ENCODE data around the gene CROT.
A peak's percentile ranks its signal among the peaks of the same experiment; 100 is the strongest.
"Not testable (repeated sequence)": the region's sequence is repeated elsewhere in the genome, so short reads cannot be mapped to it uniquely, and the experiment has no call there.

CROT gene, protein sequence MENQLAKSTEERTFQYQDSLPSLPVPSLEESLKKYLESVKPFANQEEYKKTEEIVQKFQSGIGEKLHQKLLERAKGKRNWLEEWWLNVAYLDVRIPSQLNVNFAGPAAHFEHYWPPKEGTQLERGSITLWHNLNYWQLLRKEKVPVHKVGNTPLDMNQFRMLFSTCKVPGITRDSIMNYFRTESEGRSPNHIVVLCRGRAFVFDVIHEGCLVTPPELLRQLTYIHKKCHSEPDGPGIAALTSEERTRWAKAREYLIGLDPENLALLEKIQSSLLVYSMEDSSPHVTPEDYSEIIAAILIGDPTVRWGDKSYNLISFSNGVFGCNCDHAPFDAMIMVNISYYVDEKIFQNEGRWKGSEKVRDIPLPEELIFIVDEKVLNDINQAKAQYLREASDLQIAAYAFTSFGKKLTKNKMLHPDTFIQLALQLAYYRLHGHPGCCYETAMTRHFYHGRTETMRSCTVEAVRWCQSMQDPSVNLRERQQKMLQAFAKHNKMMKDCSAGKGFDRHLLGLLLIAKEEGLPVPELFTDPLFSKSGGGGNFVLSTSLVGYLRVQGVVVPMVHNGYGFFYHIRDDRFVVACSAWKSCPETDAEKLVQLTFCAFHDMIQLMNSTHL

DNA sequence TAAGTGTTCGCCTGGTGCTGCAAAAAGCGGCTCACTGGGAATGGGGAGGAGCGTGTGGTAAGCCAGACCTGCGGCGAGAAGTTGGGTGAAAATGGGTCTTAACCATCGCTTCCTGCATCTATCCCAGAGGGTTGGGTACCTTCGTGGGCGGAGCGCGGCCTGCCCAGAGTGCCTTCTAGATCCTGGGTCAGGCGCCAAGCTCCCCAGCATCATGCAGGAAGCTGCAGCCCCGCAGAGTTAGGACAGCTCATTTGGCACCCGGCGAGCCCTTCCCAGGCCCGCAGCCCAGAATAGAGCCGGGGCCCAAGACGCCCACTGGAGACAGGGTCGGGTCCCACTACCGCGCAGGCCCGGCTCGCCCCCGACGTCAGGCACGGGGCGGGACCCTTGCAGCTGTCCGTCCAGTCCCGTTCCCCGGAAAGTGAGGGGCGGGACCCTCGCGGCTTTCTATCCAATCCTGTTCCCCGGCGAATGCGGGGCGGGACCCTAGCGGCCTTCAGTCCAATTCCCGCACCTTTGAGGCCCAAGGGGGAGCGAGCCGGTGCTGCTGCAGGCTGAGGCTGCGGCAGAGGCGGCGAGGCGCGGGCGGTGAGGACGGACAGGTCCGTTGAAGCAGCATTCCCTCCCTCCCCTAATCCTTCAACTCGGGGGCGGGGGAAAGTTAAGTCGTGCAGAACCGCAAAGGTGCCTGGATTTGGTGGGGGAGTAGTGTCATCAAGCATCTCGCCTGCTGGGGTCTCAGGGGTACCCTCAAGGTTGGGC is at the start of gene CROT:
TSS of gene CROT (plus strand) at position 499 of the 762 bp plus-strand sequence. CDS start 3,405 bp downstream, outside the sequence.
- peak; percentile 65 for DNase-seq (ENCODE audit: low read depth, low spot score)

DNA sequence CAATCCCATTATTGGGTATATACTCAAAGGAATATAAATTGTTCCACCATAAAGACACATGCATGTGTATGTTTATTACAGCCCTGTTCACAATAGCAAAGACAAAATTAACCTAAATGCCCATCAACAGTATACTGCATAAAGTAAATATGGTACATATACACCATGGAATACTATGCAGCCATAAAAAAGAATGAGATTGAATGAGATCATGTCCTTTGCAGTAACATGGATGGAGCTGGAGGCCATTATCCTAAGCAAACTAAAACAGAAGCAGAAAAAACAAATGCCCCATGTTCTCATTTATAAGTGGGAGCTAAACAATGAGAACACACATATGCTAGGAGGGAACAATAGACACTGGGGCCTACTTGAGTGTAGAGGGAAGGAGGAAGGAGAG is 44.7 kb upstream of the CROT start:
- no peak for DNase-seq (ENCODE audit: low read depth, low spot score)

DNA sequence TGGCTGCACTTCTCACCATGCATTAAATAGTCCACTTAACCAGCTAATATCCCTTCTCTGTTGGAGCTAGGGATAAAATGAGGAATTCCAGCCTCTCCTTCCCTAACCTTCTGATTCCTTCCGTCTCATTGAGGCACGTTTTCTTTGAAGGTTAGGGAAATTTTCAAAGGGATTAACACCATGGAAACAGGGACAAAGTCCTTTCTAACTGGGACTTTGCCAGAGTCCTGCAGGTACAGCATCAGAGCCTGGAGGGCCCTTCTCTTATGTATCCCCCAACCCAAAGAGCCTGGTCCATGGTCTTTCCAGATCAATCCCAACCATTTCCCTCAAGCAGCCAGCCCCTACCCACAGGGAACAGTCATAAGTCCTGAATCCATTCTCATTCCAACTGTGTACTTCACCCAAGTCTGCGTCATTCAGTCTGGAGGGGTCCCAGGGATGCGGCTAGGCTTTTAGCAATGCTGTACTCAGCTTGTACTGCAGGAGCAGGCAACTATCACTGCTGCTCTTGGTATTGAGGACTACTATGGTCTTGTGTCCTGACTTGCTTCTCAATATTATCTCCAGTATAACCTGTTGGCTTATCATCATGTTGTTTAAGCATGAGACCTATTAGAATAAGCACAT is 34.6 kb upstream of the CROT start:
- DNase-seq (ENCODE audit: low read depth, low spot score) = no peak

DNA sequence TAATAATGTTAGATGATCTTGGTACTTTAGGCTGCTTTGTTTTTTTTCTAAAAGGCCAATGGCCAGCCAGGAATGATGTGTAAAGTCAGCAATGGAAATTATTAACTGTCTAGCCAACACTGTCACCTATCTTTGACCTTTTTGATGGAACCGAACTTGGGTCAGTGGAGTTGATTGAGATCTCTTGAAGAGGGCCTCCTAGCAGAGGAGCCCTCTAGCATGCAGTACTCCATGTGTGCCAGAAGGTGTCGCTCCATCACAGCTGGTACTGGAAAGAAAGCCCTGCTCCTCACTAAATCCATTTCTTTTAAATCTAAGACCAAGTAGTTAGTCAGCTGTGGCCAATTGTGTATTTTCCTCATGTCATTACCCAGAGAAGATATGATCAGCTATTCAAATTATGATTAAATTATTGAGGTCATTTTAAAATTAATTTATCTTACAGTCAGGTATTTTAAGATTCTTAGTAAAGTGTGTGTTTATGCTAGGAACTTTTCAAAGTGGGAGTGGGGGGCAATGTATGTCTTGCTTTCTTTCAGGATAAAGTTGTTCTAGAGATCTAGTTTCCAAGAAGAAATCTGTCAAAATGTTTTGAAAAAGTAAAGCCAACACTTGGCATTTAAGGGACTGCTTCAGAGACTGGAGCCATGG is 33.1 kb upstream of the CROT start:
- no peak for DNase-seq (ENCODE audit: low read depth, low spot score)

DNA sequence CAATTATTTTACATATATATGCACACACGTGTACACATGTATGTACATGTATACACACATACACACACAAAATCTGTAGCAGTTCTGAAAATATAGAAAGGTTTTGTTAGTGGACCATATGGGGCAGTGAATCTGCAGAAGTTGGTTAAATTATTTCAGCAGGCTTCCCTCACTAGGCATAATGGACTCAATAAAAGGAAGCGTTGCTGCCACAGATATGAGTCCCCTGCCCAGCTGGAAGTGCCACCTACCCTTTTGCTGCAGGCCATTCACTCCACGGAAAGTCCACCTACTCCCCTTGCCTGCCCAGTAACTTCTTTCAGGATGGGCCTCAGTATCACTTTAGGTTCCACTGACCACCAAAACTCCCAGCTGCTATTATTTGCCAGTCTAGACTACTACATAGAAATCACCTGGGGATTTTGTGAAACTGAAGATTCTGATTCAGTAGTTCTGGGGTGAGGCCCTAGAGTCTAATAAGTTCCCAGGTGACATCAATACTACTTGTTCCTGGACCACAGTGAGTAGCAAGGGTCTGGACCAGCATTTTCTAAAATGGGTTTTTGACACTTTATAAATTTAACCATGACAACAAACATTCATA is 29.3 kb upstream of the CROT start:
- no peak for DNase-seq (ENCODE audit: low read depth, low spot score)

DNA sequence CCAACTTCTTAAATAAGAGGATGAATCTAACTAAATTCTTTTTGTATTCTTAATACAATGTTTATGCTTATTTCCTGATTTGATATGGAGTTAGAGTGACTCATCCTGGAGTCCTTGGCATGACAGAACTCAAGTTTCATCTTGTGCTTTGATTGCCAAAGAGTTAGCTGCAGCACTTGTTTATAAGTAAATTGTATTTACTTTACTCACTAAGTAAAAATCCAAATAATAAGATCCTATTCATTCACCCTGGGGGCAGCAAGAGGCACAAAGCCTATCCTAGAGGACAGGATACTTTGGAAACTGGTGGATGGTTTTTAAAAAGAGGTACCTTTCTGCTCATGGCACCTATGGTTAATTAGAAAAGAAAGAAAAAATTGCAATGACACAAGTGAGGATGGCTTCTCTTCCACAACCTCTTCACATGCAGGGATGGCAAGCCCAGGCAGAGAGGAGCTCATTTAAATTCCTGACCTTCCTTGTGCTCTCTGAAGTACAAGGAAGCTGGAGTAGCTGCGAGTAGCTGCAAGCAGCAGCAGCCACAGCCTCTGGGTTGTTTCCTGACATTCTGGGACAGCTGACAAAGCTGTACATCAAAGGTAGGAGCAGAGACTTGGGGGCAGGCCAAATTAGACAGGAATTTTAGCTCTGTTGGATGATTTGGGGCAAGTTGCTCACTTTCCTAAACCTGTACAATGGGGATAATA is 28.5 kb upstream of the CROT start:
- DNase-seq (ENCODE audit: low read depth, low spot score) = no peak

DNA sequence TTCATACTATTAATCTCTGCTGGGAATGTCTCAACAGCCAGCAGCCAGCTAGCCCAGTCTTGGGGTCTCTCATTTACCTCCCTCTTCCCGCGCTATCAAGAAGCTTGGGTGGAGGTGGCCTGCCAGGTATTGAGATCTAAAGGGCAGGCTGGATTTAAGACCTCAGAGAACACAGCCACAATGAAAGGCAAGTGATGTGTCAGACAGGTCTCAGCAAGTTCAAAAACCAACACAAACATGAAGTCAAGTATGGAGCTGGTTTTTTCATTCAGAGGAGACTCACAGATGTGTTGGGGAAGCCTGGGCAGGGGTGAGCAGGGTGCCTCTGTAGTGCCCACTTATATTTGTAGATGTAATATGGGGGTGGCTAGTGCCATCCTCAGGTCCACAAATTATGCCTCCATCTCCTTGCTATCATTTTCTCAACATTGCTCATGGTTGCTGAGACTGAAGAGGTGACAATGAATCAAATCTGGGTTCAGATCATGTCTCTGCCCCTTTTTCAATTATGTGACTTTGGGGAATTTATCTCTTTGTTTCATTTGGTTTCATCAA is 27.7 kb upstream of the CROT start:
- no peak for DNase-seq (ENCODE audit: low read depth, low spot score)

DNA sequence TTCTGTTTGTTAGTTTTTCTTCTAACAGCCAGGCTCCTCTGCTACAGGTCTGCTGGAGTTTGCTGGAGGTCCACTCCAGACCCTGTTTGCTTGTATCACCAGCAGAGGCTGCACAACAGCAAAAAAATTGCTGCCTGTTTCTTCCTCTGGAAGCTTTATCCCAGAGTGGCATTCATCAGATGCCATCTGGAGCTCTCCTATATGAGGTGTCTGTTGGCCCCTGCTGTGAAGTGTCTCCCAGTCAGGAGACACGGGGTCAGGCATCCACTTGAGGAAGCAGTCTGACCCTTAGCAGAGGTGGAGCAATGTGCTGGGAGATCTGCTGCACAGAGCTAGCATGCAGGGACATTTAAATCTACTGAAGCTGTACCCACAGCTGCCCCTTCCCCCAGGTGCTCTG is 26.7 kb upstream of the CROT start:
- DNase-seq (ENCODE audit: low read depth, low spot score) = no peak

DNA sequence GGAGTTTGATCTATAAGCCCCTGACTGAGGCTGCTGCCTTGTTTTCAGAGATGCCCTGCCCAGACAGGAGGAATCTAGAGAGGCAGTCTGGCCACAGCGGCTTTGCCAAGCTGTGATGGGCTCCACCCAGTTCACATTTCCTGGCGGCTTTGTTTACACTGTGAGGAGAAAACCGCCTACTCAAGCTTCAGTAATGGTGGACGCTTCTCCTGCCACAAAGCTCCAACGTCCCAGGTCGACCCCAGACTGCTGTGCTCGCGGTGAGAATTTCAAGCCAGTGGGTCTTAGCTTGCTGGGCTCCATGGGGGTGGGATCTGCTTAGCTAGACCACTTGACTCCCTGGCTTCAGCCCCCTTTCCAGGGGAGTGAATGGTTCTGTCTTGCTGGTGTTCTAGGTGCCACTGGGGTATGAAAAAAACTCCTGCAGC is 26.3 kb upstream of the CROT start:
- not testable (repeated sequence) for DNase-seq (ENCODE audit: low read depth, low spot score)

DNA sequence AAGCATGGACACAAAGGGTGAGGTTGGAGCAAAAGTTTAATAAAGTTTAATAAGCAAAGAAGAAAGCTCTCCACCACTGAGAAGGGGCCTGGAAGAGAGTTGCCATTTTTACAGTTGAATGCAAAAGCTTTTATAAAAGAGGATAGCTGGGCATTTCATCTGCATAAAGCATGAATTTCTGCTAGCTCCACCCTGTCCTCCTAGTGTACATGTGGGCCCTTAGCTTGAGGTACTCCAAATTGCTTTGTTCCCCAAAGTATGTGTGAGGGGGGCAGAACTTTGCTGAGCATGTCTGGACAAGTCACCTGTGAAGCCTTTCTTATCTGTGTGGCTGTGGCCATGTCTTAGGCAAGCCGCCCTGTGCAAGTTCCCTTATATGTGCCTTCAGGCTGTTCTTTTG is 22.6 kb upstream of the CROT start:
- no peak for DNase-seq (ENCODE audit: low read depth, low spot score)

DNA sequence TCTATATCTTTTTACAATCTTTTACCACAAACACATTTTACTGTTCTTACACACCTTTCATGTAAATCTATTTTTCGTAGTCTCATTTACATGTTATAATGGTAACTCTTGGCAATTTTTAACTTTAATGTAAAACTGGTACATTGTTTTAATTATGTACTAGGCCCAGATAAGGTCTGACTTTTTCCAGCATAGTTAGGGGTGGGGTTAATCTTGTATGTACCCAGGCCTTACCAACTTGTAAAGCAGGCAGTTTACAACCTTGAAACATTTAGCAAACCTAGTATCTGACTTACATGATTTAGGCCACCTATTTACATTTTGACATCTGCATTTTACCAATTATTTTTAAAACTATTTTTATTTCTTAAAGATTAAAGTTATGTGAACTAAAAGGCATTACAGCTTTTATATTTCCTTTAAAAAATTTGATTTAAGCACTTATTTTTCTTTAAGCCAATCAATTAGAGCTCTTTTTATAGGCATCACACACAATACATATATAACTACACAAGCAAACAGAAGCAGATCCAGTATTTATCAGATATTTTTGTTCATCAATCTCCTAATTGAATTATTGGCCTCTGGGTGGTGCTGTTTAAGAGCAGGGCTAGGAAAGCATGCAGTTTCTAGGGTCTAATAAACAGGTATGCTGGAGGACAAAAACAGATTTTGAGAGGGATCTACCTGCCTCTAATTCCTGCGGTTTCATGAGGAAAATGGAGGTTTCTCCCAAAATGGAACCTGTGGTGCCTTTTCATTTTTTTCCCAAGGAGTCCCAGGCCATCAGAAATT is 19.7 kb upstream of the CROT start:
- no peak for DNase-seq (ENCODE audit: low read depth, low spot score)

DNA sequence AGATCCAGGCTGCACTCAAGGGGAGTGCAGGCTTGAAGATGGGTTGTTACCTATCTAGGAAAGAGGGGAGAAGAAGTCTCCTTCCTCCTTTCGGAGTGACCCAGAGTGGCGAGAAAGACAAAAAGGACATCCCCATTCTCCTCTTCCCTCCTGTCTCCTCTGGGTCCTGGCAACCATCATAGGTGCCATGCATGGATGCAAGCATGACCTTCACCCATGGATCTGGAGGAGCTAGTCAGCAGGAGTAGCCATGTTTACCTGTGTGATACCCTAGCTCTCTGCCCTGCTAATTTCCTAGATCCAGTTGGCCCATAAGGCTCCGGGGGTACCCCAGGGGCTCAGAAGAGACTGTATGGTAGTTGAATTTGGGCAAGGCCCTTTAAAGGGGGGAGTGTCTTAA is 17.2 kb upstream of the CROT start:
- DNase-seq (ENCODE audit: low read depth, low spot score) = no peak

DNA sequence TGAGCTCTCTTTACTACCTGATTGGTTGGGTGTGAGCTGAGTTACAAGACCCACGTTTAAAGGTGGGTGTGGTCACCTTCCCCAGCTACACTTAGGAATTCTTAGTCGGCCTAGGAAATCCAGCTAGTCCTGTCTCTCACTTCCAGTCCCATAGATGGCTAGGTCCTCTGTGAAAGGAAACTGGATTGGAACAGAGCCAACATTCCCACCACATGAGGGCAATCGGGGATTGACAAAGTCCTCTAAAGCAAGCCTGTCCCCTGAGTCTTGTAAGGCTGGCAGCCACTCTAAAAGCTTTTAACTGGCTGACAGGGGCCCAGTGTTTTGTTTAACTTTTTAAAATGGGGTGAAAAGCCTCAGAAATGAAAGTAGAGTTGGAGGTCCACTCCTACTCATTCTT is 15.1 kb upstream of the CROT start:
- DNase-seq (ENCODE audit: low read depth, low spot score) = no peak

DNA sequence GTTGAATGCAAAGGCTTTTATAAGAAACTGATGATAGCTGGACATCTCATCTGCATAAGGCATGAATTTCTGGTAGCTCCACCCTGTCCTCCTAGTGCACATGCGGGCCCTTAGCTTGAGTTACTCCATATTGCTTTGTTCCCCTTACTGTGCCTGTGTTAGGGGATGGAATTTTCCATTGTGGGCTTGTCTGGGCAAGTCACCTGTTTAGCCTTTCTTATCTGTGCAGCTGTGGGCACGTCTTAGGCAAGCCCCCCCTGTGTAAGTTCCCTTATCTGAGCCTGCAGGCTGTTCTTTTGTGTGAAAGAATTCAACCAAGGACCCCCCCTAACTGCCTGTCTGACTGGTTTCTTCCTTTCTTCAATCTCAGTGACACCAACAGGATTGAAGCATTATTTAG is 14.5 kb upstream of the CROT start:
- no peak for DNase-seq (ENCODE audit: low read depth, low spot score)

DNA sequence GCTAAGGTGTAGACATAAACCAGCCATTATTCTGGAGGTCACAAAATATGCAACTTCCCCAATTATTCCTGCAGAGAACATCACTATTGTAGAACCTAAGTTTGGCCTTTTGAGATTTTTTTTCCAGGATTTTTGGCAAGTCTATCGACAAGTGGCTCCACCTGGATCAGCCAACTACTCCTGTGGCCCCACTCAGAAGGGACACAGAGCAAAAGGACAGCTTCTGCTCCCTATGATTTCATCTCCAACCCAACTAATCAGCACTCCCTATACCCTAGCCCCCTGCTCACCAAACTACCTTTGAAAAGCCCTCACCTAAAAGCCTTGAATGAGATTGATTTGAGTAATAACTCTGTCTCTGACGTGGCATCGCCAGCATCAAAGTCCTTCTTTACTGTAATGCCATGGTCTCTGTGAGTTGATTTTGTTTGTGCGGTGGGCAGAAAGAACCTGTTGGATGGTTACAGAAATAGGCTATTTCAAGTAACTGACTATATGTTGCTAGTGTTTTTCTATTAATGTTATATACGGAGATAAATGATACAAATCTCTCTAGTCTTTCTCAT is 13.7 kb upstream of the CROT start:
- no peak for DNase-seq (ENCODE audit: low read depth, low spot score)

DNA sequence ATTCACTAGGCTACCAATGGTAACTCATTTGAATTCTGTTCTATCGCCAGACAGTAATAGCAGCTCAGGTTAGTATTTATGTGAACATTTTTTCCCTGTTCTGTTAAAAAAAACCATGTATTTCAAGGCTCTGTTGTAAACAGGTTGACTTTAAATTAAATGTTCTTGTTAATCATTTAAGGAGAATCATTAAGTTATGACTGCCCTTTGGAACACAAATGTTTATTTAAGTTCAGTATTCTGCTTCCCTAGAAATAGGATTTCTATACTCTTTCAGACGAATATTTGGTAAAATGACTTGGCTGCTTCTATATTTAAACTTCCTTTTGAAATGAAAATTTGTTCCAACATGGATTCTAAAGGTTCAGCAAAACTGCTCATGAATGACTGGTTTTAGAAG is 13.1 kb upstream of the CROT start:
- no peak for DNase-seq (ENCODE audit: low read depth, low spot score)

DNA sequence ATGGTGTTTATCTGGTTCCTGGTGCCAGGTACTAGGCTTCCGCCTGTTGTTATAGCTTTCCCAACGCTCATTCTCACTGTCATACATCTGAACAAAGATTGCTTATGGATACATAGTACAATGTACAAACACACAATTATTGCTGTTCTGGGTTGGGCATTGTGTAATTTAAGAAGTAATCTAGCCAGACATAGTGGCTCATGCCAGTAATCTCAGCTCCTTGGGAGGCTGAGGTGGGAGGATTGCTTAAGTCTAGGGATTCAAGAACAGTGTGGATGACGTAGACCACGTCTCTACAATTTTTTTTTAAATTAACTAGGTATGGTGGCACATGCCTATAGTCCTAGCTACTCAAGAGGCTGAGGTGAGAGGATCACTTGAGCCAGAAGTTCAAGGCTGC is 9.3 kb upstream of the CROT start:
- DNase-seq (ENCODE audit: low read depth, low spot score) = no peak

DNA sequence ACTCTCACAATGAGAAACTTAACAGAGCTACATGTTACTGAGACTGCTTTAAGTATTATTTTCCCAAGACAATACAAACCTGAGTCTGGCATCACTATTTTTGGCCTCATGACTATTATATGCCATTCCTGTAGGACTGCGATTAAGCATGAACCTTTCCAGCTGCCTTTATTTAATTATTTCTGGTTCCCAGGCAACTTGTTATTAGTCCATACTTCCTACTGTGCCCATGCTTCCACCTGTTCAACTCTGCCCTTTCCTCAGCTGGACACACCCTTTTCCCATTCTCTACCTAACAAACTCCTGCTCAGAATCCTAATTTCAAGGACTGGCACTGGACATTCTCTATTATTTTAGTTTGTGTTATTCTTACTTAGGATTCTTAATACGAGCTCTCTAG is 8.1 kb upstream of the CROT start:
- no peak for DNase-seq (ENCODE audit: low read depth, low spot score)

DNA sequence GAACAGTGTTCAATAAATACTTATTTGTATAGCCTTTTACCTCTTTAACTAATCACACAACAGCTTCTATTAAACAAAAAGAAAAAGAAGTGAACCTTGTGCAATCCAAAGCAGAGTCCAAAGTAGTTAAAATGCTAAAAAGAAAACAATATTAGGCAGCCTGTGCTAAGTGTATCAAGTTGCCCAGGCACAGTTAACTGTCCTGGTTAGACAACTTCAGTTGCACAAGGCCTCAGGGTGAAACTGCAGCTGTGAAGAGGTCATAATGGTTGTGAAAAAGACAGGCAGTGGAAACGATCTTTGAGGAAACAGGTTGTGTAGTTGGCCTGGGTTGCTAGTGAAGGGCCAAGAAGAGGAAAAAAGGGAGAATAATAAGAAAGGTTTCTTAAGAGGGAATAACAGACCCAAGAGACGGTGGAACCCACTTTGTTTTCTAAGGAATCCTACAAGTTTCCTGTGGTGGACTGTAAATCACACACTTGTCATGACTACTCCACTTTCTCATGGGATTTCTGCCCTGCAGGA is 6.0 kb upstream of the CROT start:
- no peak for DNase-seq (ENCODE audit: low read depth, low spot score)
